GM12873 (cell line): ENCODE measurements around the gene RPIA.

Experiments
- CTCF ChIP-seq: IDR thresholded peaks from 2 replicates; pipeline ENCODE4 v1.5.1; 2012; ENCODE audit warnings: low read depth, mild to moderate bottlenecking, moderate library complexity, low read length, control low read depth; ENCODE audit not compliant: insufficient read depth; ENCODE audit errors: missing control alignments

RPIA gene

GRCh38 chr2:88737385-88737784 lies 45.9 kb downstream of the RPIA start:
- no peak for TF ChIP-seq CTCF

GRCh38 chr2:88738271-88738670 lies 46.8 kb downstream of the RPIA start:
- TF ChIP-seq CTCF: no peak

GRCh38 chr2:88739985-88740600 lies 48.6 kb downstream of the RPIA start:
- peak; percentile 92 for TF ChIP-seq CTCF

GRCh38 chr2:88746929-88747490 lies 55.5 kb downstream of the RPIA start:
- TF ChIP-seq CTCF: no peak

GRCh38 chr2:88747990-88748389 lies 56.5 kb downstream of the RPIA start:
- TF ChIP-seq CTCF: no peak

- TF ChIP-seq CTCF: no peak
Measured at GRCh38 chr2:88751768-88752167, 60.3 kb downstream of the RPIA start.

GRCh38 chr2:88753833-88754584 lies 62.5 kb downstream of the RPIA start:
- TF ChIP-seq CTCF: no peak
